ENCODE data around the gene HAGHL. TPM values are rescaled to one million over a fixed set of nuclear protein-coding genes. Genes with fewer than 3 reads are reported as not detected.

Gene HAGHL
- total RNA-seq, 1 experiment from 2014 or later, result 74.8 TPM

DNA sequence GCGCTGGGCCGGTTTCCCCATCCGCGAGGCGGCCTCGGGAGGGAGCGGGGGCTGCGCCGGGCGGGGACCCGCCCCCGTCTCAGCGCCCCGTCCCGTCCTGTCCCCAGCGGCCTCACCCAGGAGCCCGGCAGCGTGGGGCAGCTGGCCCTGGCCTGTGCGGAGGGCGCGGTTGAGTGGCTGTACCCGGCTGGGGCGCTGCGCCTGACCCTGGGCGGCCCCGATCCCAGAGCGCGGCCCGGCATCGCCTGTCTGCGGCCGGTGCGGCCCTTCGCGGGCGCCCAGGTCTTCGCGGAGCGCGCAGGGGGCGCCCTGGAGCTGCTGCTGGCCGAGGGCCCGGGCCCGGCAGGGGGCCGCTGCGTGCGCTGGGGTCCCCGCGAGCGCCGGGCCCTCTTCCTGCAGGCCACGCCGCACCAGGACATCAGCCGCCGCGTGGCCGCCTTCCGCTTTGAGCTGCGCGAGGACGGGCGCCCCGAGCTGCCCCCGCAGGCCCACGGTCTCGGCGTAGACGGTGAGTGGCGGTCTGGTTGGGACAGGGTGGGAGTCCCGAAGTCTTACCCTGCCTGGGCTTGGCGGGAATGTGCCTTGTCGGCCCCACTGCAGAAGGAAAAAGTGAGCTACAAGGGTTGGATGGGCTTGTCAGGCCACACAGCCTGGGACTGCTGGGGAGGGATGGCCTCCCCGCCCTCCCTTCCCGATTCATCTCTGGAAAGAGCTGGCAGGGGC lies 11.3 kb upstream of the HAGHL start:
- Histone ChIP-seq H3K4me3 (replicated peaks in 1 of 2; ENCODE audit: low read depth in 1 of 2, low read length in 2 of 2) (peak overlapping the region; percentile 59 to 74), H3K27ac (ENCODE audit: low read depth, low read length) (peak overlapping the region; percentile 92), H3K36me3 (ENCODE audit: control insufficient read depth in 1 of 2, insufficient read depth in 2 of 2, low read length in 2 of 2) (no peaks in the 10 kb centered on the region), H3K9ac (ENCODE audit: low read length) (peak overlapping the region; percentile 85), H3K4me2 (ENCODE audit: low read length) (peak overlapping the region; percentile 93), H3K9me3 (ENCODE audit: control insufficient read depth in 1 of 2, insufficient read depth in 1 of 2, low read depth in 1 of 2, low read length in 2 of 2) (no peaks in the 10 kb centered on the region), H3K9me2 (ENCODE audit: insufficient read depth) (no peaks in the 10 kb centered on the region), H2AFZ (ENCODE audit: low read depth, low read length, poor library complexity, severe bottlenecking) (no peak overlapping the region), H3K4me1 (ENCODE audit: control insufficient read depth in 1 of 2, insufficient read depth in 2 of 2, low read length in 2 of 2) (peaks cover 42 to 75% of the 10 kb centered on the region in 2 experiments), H3K79me2 (ENCODE audit: insufficient read depth, low read length) (peaks cover 19% of the 10 kb centered on the region), H4K20me1 (ENCODE audit: insufficient read depth) (peaks cover 3% of the 10 kb centered on the region; the same call in 1 of the 2 replicates), H3K27me3 (ENCODE audit: insufficient read depth, low read length) (no peaks in the 10 kb centered on the region)
- no peak for DNase-seq (ENCODE audit: low read depth, low spot score)
- CTCF ChIA-PET, result interaction anchor here (0.6 to 2.4 kb wide), 7 partner anchors 11 to 627 kb away, joined by 3 to 20 read pairs (median 4); partner anchors contain the start of genes CCDC78, CHTF18 and RPUSD1
- BruUV-seq (replicated peaks), result no TSS peak
- intact Hi-C loops (cut with micrococcal nuclease), result no loop called here
- peak; percentile 17 for ATAC-seq
- RAD21 ChIA-PET (ENCODE audit: low non-redundant PET in 1 of 2, low total read pairs in 2 of 2, uncharacterized antibody in 2 of 2, unreplicated experiment in 2 of 2), result interaction anchor here in 1 of 2 experiments (1.1 kb wide), 1 partner anchor 13 kb away, joined by 3 read pairs; no protein-coding TSS in a partner anchor
- POLR2A ChIA-PET, result interaction anchor here (1.6 to 2.3 kb wide), 2 partner anchors 10 to 13 kb away, joined by 9 to 20 read pairs; partner anchors contain the start of genes CCDC78 and HAGHL
- TF ChIP-seq ZNF274 (IDR thresholded peaks at IDR 0.05; ENCODE audit: low read depth, low read length) (no peak), ELF1 (IDR thresholded peaks at IDR 0.05; ENCODE audit: borderline replicate concordance, low read depth) (no peak), EGR1 (IDR thresholded peaks at IDR 0.05; ENCODE audit: low read depth) (no peak), EZH2 (IDR thresholded peaks at IDR 0.05) (no peak), ZBTB33 (IDR thresholded peaks at IDR 0.05; ENCODE audit: extremely low read depth, insufficient replicate concordance, low read length) (no peak), POLR2A (IDR thresholded peaks at IDR 0.05; ENCODE audit: borderline replicate concordance, extremely low read depth, insufficient read depth, insufficient read length) (no peak), SRF (IDR thresholded peaks at IDR 0.05; ENCODE audit: low read depth) (no peak), RAD21 (IDR thresholded peaks at IDR 0.05; ENCODE audit: low read depth) (no peak), ZFX (IDR thresholded peaks at IDR 0.05) (peak; percentile 81), CEBPB (IDR thresholded peaks at IDR 0.05; ENCODE audit: low read depth) (no peak), TCF7L2 (IDR thresholded peaks at IDR 0.05; ENCODE audit: borderline replicate concordance, extremely low read depth, insufficient read depth, insufficient read length) (no peak), YY1 (IDR thresholded peaks at IDR 0.05; ENCODE audit: extremely low read depth, insufficient replicate concordance, low read depth, low read length) (no peak), POLR2AphosphoS5 (IDR thresholded peaks at IDR 0.05; ENCODE audit: low read depth, low read length) (peak; percentile 42), FOSL1 (IDR thresholded peaks at IDR 0.05; ENCODE audit: low read depth) (no peak), REST (IDR thresholded peaks at IDR 0.05; ENCODE audit: low read depth) (no peak)
- TF ChIP-seq, protein P1, sequence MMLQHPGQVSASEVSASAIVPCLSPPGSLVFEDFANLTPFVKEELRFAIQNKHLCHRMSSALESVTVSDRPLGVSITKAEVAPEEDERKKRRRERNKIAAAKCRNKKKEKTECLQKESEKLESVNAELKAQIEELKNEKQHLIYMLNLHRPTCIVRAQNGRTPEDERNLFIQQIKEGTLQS (IDR thresholded peaks at IDR 0.05), result no peak
- TF ChIP-seq, protein P2, sequence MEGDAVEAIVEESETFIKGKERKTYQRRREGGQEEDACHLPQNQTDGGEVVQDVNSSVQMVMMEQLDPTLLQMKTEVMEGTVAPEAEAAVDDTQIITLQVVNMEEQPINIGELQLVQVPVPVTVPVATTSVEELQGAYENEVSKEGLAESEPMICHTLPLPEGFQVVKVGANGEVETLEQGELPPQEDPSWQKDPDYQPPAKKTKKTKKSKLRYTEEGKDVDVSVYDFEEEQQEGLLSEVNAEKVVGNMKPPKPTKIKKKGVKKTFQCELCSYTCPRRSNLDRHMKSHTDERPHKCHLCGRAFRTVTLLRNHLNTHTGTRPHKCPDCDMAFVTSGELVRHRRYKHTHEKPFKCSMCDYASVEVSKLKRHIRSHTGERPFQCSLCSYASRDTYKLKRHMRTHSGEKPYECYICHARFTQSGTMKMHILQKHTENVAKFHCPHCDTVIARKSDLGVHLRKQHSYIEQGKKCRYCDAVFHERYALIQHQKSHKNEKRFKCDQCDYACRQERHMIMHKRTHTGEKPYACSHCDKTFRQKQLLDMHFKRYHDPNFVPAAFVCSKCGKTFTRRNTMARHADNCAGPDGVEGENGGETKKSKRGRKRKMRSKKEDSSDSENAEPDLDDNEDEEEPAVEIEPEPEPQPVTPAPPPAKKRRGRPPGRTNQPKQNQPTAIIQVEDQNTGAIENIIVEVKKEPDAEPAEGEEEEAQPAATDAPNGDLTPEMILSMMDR (IDR thresholded peaks at IDR 0.05 in 2 of 3, conservative IDR thresholded peaks at IDR 0.05 in 1 of 3; ENCODE audit: borderline replicate concordance in 1 of 3, insufficient read depth in 1 of 3, low read depth in 2 of 3, low read length in 2 of 3), result peak in 1 of 3 experiments; percentile 2; a peak in 1 of 6 replicates
- TF ChIP-seq, protein P3, sequence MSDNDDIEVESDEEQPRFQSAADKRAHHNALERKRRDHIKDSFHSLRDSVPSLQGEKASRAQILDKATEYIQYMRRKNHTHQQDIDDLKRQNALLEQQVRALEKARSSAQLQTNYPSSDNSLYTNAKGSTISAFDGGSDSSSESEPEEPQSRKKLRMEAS (IDR thresholded peaks at IDR 0.05), result no peak
